ENCODE data around the gene OR51B2. TPM values are rescaled to one million over a fixed set of nuclear protein-coding genes. Genes with fewer than 3 reads are reported as not detected.
A peak's percentile ranks its signal among the peaks of the same experiment; 100 is the strongest.
"Not testable (repeated sequence)": the region's sequence is repeated elsewhere in the genome, so short reads cannot be mapped to it uniquely, and the experiment has no call there.

The OR51B2 gene
- total RNA-seq, 4 donors from 2014 or later = not detected

DNA sequence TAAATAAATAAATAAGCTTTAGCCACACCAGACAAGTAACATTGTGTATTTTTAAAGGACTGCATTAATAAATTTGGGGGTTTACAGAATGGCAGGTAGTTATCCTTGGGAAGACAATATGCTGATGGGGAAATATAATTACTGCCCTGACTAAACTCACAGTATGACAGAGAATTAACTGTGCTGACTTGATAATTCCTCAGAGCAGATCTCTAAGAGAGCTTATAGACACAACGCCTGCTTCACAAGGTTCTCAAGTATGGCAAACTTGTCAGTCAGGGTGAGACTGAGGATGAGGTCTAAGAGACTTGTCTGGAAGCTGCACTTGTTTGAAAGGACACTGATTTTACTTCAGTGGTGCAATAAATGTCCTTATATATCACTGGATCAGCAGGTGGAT, 25.6 kb downstream of the OR51B2 start:
- TF ChIP-seq POLR2A (IDR thresholded peaks at IDR 0.05) (no peak), CTCF (IDR thresholded peaks at IDR 0.05) (no peak)
- no peaks in the 10 kb centered on the region for H3K36me3 ChIP-seq
- no peak for DNase-seq
- no peaks in the 10 kb centered on the region for H3K9me3 ChIP-seq
- no peaks in the 10 kb centered on the region for H3K27me3 ChIP-seq
- no peaks in the 10 kb centered on the region for H3K4me1 ChIP-seq
- intact Hi-C loops (cut with DNase I) = no loop called here
- WGBS, 2 donors = 50 to 79% methylated on average over 1 of the region's 1 CpG
- no peak overlapping the region for H3K4me3 ChIP-seq
- no peak overlapping the region for H3K27ac ChIP-seq

GRCh38 chr11:5297721-5298323, 26.3 kb downstream of the OR51B2 start:
- Histone ChIP-seq H3K36me3 (no peaks in the 10 kb centered on the region), H3K4me3 (no peak overlapping the region), H3K27ac (no peak overlapping the region), H3K9me3 (no peaks in the 10 kb centered on the region), H3K4me1 (no peaks in the 10 kb centered on the region), H3K27me3 (no peaks in the 10 kb centered on the region)
- WGBS, 2 donors = 52 to 59% methylated on average over 4 of the region's 4 CpGs
- no peak for DNase-seq
- intact Hi-C loops (cut with DNase I) = no loop called here
- no peak for TF ChIP-seq POLR2A (IDR thresholded peaks at IDR 0.05)
- no peak for TF ChIP-seq CTCF (IDR thresholded peaks at IDR 0.05)

DNA sequence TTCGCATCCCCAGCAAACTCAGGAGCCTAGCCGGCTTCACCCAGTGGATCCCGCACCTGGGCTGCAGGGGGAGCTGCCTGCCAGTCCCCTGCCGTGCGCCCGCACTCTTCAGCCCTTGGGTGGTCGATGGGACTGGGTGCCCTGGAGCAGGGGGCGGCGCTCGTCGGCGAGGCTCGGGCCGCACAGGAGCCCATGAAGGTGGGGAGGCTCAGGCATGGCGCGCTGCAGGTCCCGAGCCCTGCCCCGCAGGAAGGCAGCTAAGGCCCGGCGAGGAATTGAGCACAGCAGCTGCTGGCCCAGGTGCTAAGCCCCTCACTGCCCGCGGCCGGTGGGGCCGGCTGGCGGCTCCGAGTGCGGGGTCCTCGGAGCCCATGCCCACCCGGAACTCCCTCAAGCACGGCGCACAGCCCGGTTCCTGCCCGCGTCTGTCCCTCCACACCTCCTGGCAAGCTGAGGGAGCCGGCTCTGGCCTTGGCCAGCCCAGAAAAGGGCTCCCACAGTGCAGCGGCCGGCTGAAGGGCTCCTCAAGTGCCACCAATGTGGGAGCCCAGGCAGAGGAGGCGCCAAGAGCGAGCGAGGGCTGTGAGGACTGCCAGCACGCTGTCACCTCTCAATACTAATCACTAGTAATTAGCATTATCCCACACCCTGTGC, 29.6 kb downstream of the OR51B2 start:
- intact Hi-C loops (cut with DNase I); DNase-seq: not testable (repeated sequence)

GRCh38 chr11:5293028-5293427, 31.1 kb downstream of the OR51B2 start:
- Histone ChIP-seq H3K4me3 (no peak overlapping the region), H3K27ac (no peak overlapping the region), H3K27me3 (no peaks in the 10 kb centered on the region), H3K36me3 (no peaks in the 10 kb centered on the region), H3K9me3 (no peaks in the 10 kb centered on the region), H3K4me1 (no peaks in the 10 kb centered on the region)
- no peak for DNase-seq
- intact Hi-C loops (cut with DNase I) = no loop called here
- 79 to 85% methylated on average over 8 of the region's 8 CpGs for WGBS, 2 donors
- TF ChIP-seq CTCF (IDR thresholded peaks at IDR 0.05) (no peak), POLR2A (IDR thresholded peaks at IDR 0.05) (no peak)

More for the DNA sequence above, 29.6 kb downstream of the OR51B2 start:
- not testable (repeated sequence) for H3K27ac ChIP-seq, H3K4me1 ChIP-seq, H3K4me3 ChIP-seq, H3K27me3 ChIP-seq, H3K9me3 ChIP-seq, H3K36me3 ChIP-seq
- 92 to 94% methylated on average over 3 to 8 of the region's 41 CpGs for WGBS, 2 donors

GRCh38 chr11:5291207-5291838, 32.8 kb downstream of the OR51B2 start:
- TF ChIP-seq CTCF (IDR thresholded peaks at IDR 0.05) (peak in 2 of 6 experiments; percentile 9 to 49), POLR2A (IDR thresholded peaks at IDR 0.05) (no peak)
- Histone ChIP-seq H3K9me3 (no peaks in the 10 kb centered on the region), H3K27me3 (no peaks in the 10 kb centered on the region), H3K27ac (no peak overlapping the region), H3K4me3 (no peak overlapping the region), H3K4me1 (no peaks in the 10 kb centered on the region), H3K36me3 (no peaks in the 10 kb centered on the region)
- 63 to 84% methylated on average over 1 of the region's 1 CpG for WGBS, 2 donors
- intact Hi-C loops (cut with DNase I) = no loop called here
- no peak for DNase-seq

Data from esophagus squamous epithelium (tissue), 5 donors.